ENCODE measurements around the gene ZNF471. TPM values are rescaled to one million over a fixed set of nuclear protein-coding genes. Genes with fewer than 3 reads are reported as not detected.

ZNF471 gene
- total and polyA plus RNA-seq, 2 of the 13 experiments (the other 11 are each of a cell fraction or from before 2014, with no cell fraction given) = not detected

GRCh38 chr19:56476093-56476492 is 31.6 kb upstream of the ZNF471 start (continued):
- TF ChIP-seq RERE (CRISPR knock-in tag; IDR thresholded peaks at IDR 0.05; ENCODE audit: low read depth) = no peak
- no peak for TF ChIP-seq ESRRA (CRISPR knock-in tag; IDR thresholded peaks at IDR 0.05; ENCODE audit: low read depth)
- TF ChIP-seq ZFP41 (CRISPR knock-in tag; IDR thresholded peaks at IDR 0.05; ENCODE audit: borderline replicate concordance) = no peak
- TF ChIP-seq ZC3H4 (CRISPR knock-in tag; IDR thresholded peaks at IDR 0.05; ENCODE audit: borderline replicate concordance) = no peak
- no peak for TF ChIP-seq FOXM1 (CRISPR knock-in tag; IDR thresholded peaks at IDR 0.05)
- no peak for TF ChIP-seq SNAI1 (CRISPR knock-in tag; IDR thresholded peaks at IDR 0.05; ENCODE audit: borderline replicate concordance)
- TF ChIP-seq ZNF768 (CRISPR knock-in tag; IDR thresholded peaks at IDR 0.05) = no peak
- no peak for TF ChIP-seq ZSCAN20 (CRISPR knock-in tag; IDR thresholded peaks at IDR 0.05; ENCODE audit: borderline replicate concordance)
- TF ChIP-seq ZBTB34 (CRISPR knock-in tag; IDR thresholded peaks at IDR 0.05) = no peak
- no peak for TF ChIP-seq ZNF230 (CRISPR knock-in tag; IDR thresholded peaks at IDR 0.05)
- TF ChIP-seq, protein P1, sequence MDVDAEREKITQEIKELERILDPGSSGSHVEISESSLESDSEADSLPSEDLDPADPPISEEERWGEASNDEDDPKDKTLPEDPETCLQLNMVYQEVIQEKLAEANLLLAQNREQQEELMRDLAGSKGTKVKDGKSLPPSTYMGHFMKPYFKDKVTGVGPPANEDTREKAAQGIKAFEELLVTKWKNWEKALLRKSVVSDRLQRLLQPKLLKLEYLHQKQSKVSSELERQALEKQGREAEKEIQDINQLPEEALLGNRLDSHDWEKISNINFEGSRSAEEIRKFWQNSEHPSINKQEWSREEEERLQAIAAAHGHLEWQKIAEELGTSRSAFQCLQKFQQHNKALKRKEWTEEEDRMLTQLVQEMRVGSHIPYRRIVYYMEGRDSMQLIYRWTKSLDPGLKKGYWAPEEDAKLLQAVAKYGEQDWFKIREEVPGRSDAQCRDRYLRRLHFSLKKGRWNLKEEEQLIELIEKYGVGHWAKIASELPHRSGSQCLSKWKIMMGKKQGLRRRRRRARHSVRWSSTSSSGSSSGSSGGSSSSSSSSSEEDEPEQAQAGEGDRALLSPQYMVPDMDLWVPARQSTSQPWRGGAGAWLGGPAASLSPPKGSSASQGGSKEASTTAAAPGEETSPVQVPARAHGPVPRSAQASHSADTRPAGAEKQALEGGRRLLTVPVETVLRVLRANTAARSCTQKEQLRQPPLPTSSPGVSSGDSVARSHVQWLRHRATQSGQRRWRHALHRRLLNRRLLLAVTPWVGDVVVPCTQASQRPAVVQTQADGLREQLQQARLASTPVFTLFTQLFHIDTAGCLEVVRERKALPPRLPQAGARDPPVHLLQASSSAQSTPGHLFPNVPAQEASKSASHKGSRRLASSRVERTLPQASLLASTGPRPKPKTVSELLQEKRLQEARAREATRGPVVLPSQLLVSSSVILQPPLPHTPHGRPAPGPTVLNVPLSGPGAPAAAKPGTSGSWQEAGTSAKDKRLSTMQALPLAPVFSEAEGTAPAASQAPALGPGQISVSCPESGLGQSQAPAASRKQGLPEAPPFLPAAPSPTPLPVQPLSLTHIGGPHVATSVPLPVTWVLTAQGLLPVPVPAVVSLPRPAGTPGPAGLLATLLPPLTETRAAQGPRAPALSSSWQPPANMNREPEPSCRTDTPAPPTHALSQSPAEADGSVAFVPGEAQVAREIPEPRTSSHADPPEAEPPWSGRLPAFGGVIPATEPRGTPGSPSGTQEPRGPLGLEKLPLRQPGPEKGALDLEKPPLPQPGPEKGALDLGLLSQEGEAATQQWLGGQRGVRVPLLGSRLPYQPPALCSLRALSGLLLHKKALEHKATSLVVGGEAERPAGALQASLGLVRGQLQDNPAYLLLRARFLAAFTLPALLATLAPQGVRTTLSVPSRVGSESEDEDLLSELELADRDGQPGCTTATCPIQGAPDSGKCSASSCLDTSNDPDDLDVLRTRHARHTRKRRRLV (CRISPR knock-in tag; IDR thresholded peaks at IDR 0.05) = no peak
- TF ChIP-seq ZNF709 (CRISPR knock-in tag; IDR thresholded peaks at IDR 0.05) = no peak
- TF ChIP-seq ZNF615 (CRISPR knock-in tag; IDR thresholded peaks at IDR 0.05; ENCODE audit: borderline replicate concordance) = no peak
- TF ChIP-seq FOXO1 (CRISPR knock-in tag; IDR thresholded peaks at IDR 0.05) = no peak

Measured in HepG2 (cell line).